GM12873 (cell line): ENCODE measurements around the gene MSI1.

Experiments
- CTCF ChIP-seq: IDR thresholded peaks from 2 replicates; pipeline ENCODE4 v1.5.1; 2012; ENCODE audit warnings: low read depth, mild to moderate bottlenecking, moderate library complexity, low read length, control low read depth; ENCODE audit not compliant: insufficient read depth; ENCODE audit errors: missing control alignments

The MSI1 gene

GRCh38 chr12:120352117-120352516, 16.8 kb downstream of the MSI1 start:
- no peak for TF ChIP-seq CTCF

DNA sequence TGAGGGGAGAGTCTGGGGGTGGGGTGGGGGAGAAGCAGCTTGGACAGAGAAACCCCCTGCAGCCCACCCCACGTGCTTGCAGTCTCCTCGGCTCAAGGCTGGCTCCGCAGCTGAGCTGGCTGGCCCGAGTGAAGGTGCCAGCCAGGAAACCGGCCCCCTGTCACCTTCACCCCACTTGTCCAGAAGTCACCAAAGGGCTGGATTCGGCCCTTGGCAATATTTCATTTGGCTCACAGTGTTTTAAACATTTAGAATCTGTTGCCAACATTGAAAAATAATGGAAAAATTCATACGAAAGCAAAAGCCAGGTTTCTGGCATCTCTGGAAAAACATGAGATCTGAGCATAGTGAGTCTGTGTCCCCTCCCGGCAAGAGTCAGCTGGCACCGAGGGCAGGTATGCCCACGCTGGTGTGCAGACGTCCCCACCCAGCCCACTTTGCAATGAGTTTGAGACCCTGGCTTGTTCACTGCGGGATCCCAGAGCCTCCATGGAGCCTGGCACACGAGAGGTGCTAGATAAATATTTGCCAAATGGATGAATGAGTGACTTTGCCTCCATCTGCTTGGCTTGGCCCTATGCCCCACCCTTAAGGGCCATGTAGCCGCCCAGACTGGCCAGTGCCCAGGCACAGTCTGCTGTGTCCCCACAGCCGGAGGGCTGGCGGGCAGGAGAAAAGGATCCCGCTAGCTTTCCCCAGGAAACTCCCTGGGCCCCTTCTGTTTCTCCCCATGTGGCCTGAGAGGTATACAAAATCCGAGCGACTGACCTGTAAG, 18.2 kb downstream of the MSI1 start:
- TF ChIP-seq CTCF, result no peak

GRCh38 chr12:120347766-120348165, 21.2 kb downstream of the MSI1 start:
- TF ChIP-seq CTCF, result no peak

DNA sequence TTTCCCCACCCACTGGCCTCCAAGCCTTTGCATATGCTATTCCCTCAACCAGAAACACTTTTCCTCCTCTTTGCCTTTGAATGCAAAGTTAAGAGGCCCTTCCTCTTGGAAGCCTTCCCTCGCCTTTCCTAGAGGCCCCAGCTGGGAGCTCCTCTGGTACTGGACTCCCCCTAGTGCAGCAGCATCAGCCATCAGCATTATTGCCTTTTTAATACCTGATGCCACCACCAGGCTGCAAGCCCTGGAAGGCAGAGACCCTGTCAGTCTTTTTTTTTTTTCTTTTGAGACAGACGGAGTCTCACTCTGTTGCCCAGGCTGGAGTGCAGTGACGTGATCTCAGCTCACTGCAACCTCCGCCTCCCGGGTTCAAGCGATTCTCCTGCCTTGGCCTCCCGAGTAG, 22.3 kb downstream of the MSI1 start:
- TF ChIP-seq CTCF, result peak; percentile 19

GRCh38 chr12:120346031-120346430, 22.9 kb downstream of the MSI1 start:
- no peak for TF ChIP-seq CTCF

DNA sequence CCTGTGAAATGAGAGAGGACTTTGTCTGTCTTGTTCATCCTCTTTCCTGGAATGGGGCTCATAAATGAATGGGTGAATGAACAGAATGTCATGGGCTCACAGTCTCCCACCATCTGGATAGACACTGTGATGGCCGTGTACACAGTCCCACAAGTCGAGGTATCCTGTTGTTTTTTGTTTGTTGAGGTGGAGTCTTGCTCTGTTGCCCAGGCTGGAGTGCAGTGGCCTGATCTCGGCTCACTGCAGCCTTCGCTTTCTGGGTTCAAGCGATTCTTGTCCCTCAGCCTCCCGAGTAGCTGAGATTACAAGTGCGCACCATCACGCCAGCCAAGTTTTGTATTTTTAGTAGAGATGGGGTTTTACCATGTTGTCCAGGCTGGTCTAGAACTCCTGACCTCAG, 25.3 kb downstream of the MSI1 start:
- no peak for TF ChIP-seq CTCF

GRCh38 chr12:120343039-120343537, 25.9 kb downstream of the MSI1 start:
- TF ChIP-seq CTCF, result no peak
